Testis (tissue), 2 donors: ENCODE measurements around the gene HDAC8.

ENCODE experiments used
- CTCF ChIP-seq, 3 experiments: fragments of 450-650 bp in 2 of 3; fragments of 200-600 bp in 1 of 3; sonication (generic) in 1 of 3; IDR thresholded peaks; one replicate each; pipeline ENCODE4 v1.5.1; 2016 to 2019; ENCODE audit warnings: antibody characterized with exemption in 3 of 3, mild to moderate bottlenecking in 2 of 3, moderate library complexity in 1 of 3
- POLR2A ChIP-seq: fragments of 450-650 bp; IDR thresholded peaks from one replicate; pipeline ENCODE4 v1.6.1; 2017; ENCODE audit warnings: antibody characterized with exemption, mild to moderate bottlenecking, moderate library complexity

GRCh38 chrX:72466493-72466892 lies 106.2 kb downstream of the HDAC8 start:
- TF ChIP-seq CTCF (IDR thresholded peaks at IDR 0.05) (no peak), POLR2A (no peak)
